GM12891 (cell line): ENCODE data around the gene SYT14.

Experiments
- POLR2A ChIP-seq: IDR thresholded peaks from 2 replicates; pipeline ENCODE4 v1.6.1; 2011; ENCODE audit warnings: low read depth, low read length, control low read depth
- TAF1 ChIP-seq: IDR thresholded peaks from 2 replicates; pipeline ENCODE4 v1.6.1; 2011; ENCODE audit warnings: low read depth, low read length, control low read depth

DNA sequence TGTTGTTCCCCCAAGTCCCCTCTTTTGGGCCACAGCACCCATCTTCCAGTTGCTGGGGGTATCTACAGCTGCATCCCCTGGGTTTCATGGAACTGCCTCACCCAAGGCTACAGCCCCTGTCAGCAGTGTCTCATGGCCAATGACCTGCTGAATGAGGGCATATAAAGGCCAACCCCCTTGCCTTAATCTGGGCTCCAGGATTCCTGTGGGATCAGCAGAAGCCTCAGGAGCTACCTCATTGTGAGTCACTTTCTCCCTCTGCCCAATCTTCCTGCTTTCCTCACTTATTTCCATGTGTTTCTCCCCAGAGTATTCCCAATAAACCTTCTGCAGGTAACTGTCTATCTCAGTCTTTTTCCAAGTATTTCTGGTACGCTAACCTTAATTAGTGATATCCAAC is 37.3 kb upstream of the SYT14 start:
- TF ChIP-seq POLR2A: no peak
- no peak for TF ChIP-seq TAF1
